Fibroblast of lung (primary cell): ENCODE data around the gene ZNF750. TPM values are rescaled to one million over a fixed set of nuclear protein-coding genes. Genes with fewer than 3 reads are reported as not detected.

Experiments
- DNase-seq, 2 donors: peaks; one replicate each; pipeline versions ENCODE4 v3.0.0 to v3.0.0-alpha.2; 2010; ENCODE audit warnings: low read depth in 2 of 2
- H2AFZ ChIP-seq: 2 replicates; pipeline ENCODE4 v1.5.1; 2012; ENCODE audit warnings: low read length, control low read depth, inconsistent platforms
- H3K27ac ChIP-seq: 2 replicates; pipeline ENCODE4 v1.5.1; 2011; ENCODE audit warnings: low read length, control low read depth; ENCODE audit not compliant: insufficient read depth
- H3K27me3 ChIP-seq: 2 replicates; pipeline ENCODE4 v1.5.1; 2011; ENCODE audit warnings: mild to moderate bottlenecking, low read length; ENCODE audit not compliant: control insufficient read depth, insufficient read depth
- H3K36me3 ChIP-seq: 2 replicates; pipeline ENCODE4 v1.5.1; 2011; ENCODE audit warnings: low read length; ENCODE audit not compliant: control insufficient read depth, insufficient read depth
- H3K4me1 ChIP-seq: 2 replicates; pipeline ENCODE4 v1.5.1; 2011; ENCODE audit warnings: low read length; ENCODE audit not compliant: control insufficient read depth, insufficient read depth; ENCODE audit errors: extremely low read depth
- H3K4me2 ChIP-seq: 2 replicates; pipeline ENCODE4 v1.5.1; 2011; ENCODE audit warnings: low read length, control low read depth; ENCODE audit not compliant: insufficient read depth; ENCODE audit errors: extremely low read depth
- H3K4me3 ChIP-seq, 4 experiments: fragments of 200-600 bp in 1 of 4; sonication (generic) in 1 of 4; replicated peaks in 1 of 4; 2 replicates each; pipeline ENCODE4 v1.5.1; 2011 to 2016; ENCODE audit warnings: low read length in 4 of 4, low read depth in 3 of 4, mild to moderate bottlenecking in 3 of 4, control low read depth in 2 of 4, inconsistent platforms in 1 of 4, mixed read lengths in 1 of 4; ENCODE audit not compliant: insufficient read depth in 1 of 4; ENCODE audit errors: control extremely low read depth in 1 of 4
- H3K79me2 ChIP-seq: 2 replicates; pipeline ENCODE4 v1.5.1; 2012; ENCODE audit warnings: mild to moderate bottlenecking, low read length, inconsistent platforms; ENCODE audit not compliant: control insufficient read depth, insufficient read depth
- H3K9ac ChIP-seq: 2 replicates; pipeline ENCODE4 v1.5.1; 2011; ENCODE audit warnings: mild to moderate bottlenecking, low read length, control low read depth; ENCODE audit not compliant: insufficient read depth
- H3K9me3 ChIP-seq: 2 replicates; pipeline ENCODE4 v1.5.1; 2012; ENCODE audit warnings: low read depth, low read length; ENCODE audit not compliant: control insufficient read depth, insufficient read depth
- H4K20me1 ChIP-seq: 2 replicates; pipeline ENCODE4 v1.5.1; 2011; ENCODE audit warnings: low read length; ENCODE audit not compliant: control insufficient read depth, insufficient read depth; ENCODE audit errors: extremely low read depth
- CTCF ChIP-seq, 2 donors: IDR thresholded peaks in 1 of 2; conservative IDR thresholded peaks in 1 of 2; 1 replicate in 1 of 2; 2 replicates in 1 of 2; pipeline ENCODE4 v1.5.1; 2011 to 2012; ENCODE audit warnings: low read length in 2 of 2, control low read depth in 1 of 2, inconsistent platforms in 1 of 2, low read depth in 1 of 2, mild to moderate bottlenecking in 1 of 2
- EZH2 ChIP-seq: IDR thresholded peaks from 2 replicates; pipeline ENCODE4 v1.5.1; 2012; ENCODE audit warnings: low read length, control low read depth, mild to moderate bottlenecking; ENCODE audit errors: missing control alignments
- polyA plus RNA-seq, 2 donors: library from polyadenylated mRNA; depleted of rRNA in 1 of 2; stranded (reverse) in 1 of 2; unstranded in 1 of 2; fragments of >200 nt; gene quantifications; 2 replicates each; pipeline ENCODE4 v1.2.1, GENCODE V29; 2011 to 2012; ENCODE audit warnings: missing spikeins in 1 of 2
- total RNA-seq: library from RNA; depleted of rRNA; stranded (reverse); fragments of >200 nt; gene quantifications from 2 replicates; pipeline ENCODE4 v1.2.1, GENCODE V29; 2014

ZNF750 gene
- total and polyA plus RNA-seq, 2 donors (not counting 1 experiment from before 2014, with no cell fraction given) = not detected

- no peak for TF ChIP-seq EZH2
- no peak for TF ChIP-seq CTCF (conservative IDR thresholded peaks at IDR 0.05 in 1 of 2, IDR thresholded peaks at IDR 0.05 in 1 of 2; ENCODE audit: low read depth in 1 of 2, low read length in 2 of 2)
- no peak overlapping the region for H3K27ac ChIP-seq
- no peaks in the 10 kb centered on the region for H3K4me1 ChIP-seq
- DNase-seq = no peak
- H3K4me3 ChIP-seq = no peak overlapping the region
- H2AFZ ChIP-seq = no peak overlapping the region
- no peaks in the 10 kb centered on the region for H3K27me3 ChIP-seq
- H3K4me2 ChIP-seq = no peak overlapping the region
- H4K20me1 ChIP-seq = no peaks in the 10 kb centered on the region
- H3K36me3 ChIP-seq = peaks cover 10% of the 10 kb centered on the region
- H3K9me3 ChIP-seq = no peaks in the 10 kb centered on the region
- H3K79me2 ChIP-seq = peaks cover 2% of the 10 kb centered on the region
- H3K9ac ChIP-seq = no peak overlapping the region
These were observed 41.1 kb downstream of the ZNF750 start for GRCh38 chr17:82798752-82799151.

GRCh38 chr17:82797061-82797460, 42.8 kb downstream of the ZNF750 start:
- Histone ChIP-seq H3K27ac (no peak overlapping the region), H3K9me3 (no peaks in the 10 kb centered on the region), H3K79me2 (peaks cover 2% of the 10 kb centered on the region), H2AFZ (no peak overlapping the region), H3K27me3 (no peaks in the 10 kb centered on the region), H3K36me3 (peaks cover 10% of the 10 kb centered on the region), H4K20me1 (no peaks in the 10 kb centered on the region), H3K9ac (no peak overlapping the region), H3K4me1 (no peaks in the 10 kb centered on the region), H3K4me2 (no peak overlapping the region), H3K4me3 (no peak overlapping the region)
- TF ChIP-seq CTCF (conservative IDR thresholded peaks at IDR 0.05 in 1 of 2, IDR thresholded peaks at IDR 0.05 in 1 of 2; ENCODE audit: low read depth in 1 of 2, low read length in 2 of 2) (no peak), EZH2 (no peak)
- DNase-seq = no peak

- no peaks in the 10 kb centered on the region for H4K20me1 ChIP-seq
These were observed 44.2 kb downstream of the ZNF750 start for GRCh38 chr17:82795615-82796014.

More at GRCh38 chr17:82795615-82796014, 44.2 kb downstream of the ZNF750 start:
- no peak overlapping the region for H3K9ac ChIP-seq
- no peak overlapping the region for H3K27ac ChIP-seq
- H3K79me2 ChIP-seq = no peaks in the 10 kb centered on the region
- no peaks in the 10 kb centered on the region for H3K9me3 ChIP-seq
- no peak overlapping the region for H3K4me3 ChIP-seq
- TF ChIP-seq EZH2 (no peak), CTCF (conservative IDR thresholded peaks at IDR 0.05 in 1 of 2, IDR thresholded peaks at IDR 0.05 in 1 of 2; ENCODE audit: low read depth in 1 of 2, low read length in 2 of 2) (no peak)
- no peak overlapping the region for H2AFZ ChIP-seq
- peaks cover 6% of the 10 kb centered on the region for H3K36me3 ChIP-seq
- H3K27me3 ChIP-seq = no peaks in the 10 kb centered on the region
- no peak for DNase-seq
- peaks cover 3% of the 10 kb centered on the region for H3K4me1 ChIP-seq
- no peak overlapping the region for H3K4me2 ChIP-seq
